Measurements from ENCODE around the gene TNIK. TPM values are rescaled to one million over a fixed set of nuclear protein-coding genes. Genes with fewer than 3 reads are reported as not detected.

TNIK gene
- total and polyA plus RNA-seq, 2 experiments from 2014 or later, result 14.6 to 34.3 TPM

DNA sequence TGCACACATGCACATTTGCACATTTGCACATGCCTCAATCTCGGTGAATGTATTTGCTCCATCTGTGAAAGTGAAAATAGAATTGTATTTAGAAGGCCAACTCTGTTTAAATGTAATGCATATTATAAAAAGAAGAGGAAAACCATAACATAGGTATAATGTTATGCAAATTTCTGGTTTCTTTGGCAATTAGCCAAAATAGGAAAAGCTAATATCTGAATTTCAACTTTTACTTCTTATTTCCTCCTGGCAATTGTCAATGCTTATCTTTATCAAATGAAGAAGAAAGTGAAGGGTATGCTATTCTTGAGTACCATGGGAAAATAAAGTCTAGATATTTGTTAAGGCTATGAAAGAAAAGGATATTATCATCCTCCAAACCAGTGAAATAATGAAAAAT lies 357.0 kb downstream of the TNIK start (continued):
- TF ChIP-seq, protein P1, sequence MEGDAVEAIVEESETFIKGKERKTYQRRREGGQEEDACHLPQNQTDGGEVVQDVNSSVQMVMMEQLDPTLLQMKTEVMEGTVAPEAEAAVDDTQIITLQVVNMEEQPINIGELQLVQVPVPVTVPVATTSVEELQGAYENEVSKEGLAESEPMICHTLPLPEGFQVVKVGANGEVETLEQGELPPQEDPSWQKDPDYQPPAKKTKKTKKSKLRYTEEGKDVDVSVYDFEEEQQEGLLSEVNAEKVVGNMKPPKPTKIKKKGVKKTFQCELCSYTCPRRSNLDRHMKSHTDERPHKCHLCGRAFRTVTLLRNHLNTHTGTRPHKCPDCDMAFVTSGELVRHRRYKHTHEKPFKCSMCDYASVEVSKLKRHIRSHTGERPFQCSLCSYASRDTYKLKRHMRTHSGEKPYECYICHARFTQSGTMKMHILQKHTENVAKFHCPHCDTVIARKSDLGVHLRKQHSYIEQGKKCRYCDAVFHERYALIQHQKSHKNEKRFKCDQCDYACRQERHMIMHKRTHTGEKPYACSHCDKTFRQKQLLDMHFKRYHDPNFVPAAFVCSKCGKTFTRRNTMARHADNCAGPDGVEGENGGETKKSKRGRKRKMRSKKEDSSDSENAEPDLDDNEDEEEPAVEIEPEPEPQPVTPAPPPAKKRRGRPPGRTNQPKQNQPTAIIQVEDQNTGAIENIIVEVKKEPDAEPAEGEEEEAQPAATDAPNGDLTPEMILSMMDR (conservative IDR thresholded peaks at IDR 0.05; ENCODE audit: low read depth in 2 of 2), result no peak
- TF ChIP-seq ZNF462 (CRISPR knock-in tag; IDR thresholded peaks at IDR 0.05) (no peak), STAT1 (IDR thresholded peaks at IDR 0.05; ENCODE audit: unreplicated experiment) (no peak)

- TF ChIP-seq JUNB (IDR thresholded peaks at IDR 0.05; ENCODE audit: unreplicated experiment) (no peak), STAT1 (IDR thresholded peaks at IDR 0.05; ENCODE audit: unreplicated experiment) (no peak), ETS1 (IDR thresholded peaks at IDR 0.05) (no peak), ZNF331 (CRISPR knock-in tag; IDR thresholded peaks at IDR 0.05; ENCODE audit: low read depth) (no peak)
- Histone ChIP-seq H3K4me2 (no peak overlapping the region), H3F3A (replicated peaks; ENCODE audit: low read depth) (no peaks in the 10 kb centered on the region), H3K4me3 (no peak overlapping the region), H4K20me1 (replicated peaks; ENCODE audit: insufficient read depth) (no peaks in the 10 kb centered on the region), H2AFZ (no peak overlapping the region), H3K27me3 (ENCODE audit: insufficient read depth) (no peaks in the 10 kb centered on the region), H3K4me1 (ENCODE audit: insufficient read depth) (no peaks in the 10 kb centered on the region), H3K79me2 (replicated peaks; ENCODE audit: insufficient read depth) (no peaks in the 10 kb centered on the region), H3K27ac (ENCODE audit: low read depth) (no peak overlapping the region), H3K36me3 (ENCODE audit: insufficient read depth) (no peaks in the 10 kb centered on the region), H3K9me2 (ENCODE audit: insufficient read depth) (no peaks in the 10 kb centered on the region)
- Mint-ChIP-seq H3K27ac (no peak overlapping the region), H3K27me3 (ENCODE audit: insufficient read depth, low read depth, poor library complexity) (no peaks in the 10 kb centered on the region), H3K36me3 (ENCODE audit: low read depth) (peaks cover 24% of the 10 kb centered on the region), H3K4me1 (peaks cover 6% of the 10 kb centered on the region; the same call in 1 of the 3 replicates), H3K4me3 (no peak overlapping the region), H3K9me3 (no peaks in the 10 kb centered on the region; the same call in 2 of the 3 replicates)
- no peak for ATAC-seq
- no peak for DNase-seq (ENCODE audit: low spot score)
Measured at GRCh38 chr3:171101982-171102641, 358.1 kb downstream of the TNIK start.
